ENCODE measurements around the gene HINFP.

DNA sequence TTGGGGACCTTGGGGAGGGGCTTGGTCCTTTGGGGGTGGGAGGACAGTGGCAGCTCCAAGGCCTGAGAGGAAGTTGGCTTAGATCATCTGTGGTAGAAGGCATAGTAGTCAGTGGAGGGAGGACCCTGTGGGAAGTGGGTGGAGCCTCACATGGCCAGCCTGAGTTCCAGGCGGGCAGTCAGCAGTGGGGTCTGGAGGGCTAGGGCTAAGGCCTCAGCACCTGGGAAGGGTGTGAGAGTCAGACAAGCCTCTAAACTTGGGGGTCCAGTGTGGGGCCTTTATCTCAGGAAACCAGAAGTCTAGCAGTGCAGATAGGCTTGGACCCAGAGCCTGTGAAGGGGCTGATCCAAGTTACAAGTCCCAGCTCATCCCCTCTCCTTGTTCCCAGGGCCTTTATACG lies 51.1 kb downstream of the HINFP start:
- TF ChIP-seq POLR2A (IDR thresholded peaks at IDR 0.05) = no peak
- TF ChIP-seq, protein P1, sequence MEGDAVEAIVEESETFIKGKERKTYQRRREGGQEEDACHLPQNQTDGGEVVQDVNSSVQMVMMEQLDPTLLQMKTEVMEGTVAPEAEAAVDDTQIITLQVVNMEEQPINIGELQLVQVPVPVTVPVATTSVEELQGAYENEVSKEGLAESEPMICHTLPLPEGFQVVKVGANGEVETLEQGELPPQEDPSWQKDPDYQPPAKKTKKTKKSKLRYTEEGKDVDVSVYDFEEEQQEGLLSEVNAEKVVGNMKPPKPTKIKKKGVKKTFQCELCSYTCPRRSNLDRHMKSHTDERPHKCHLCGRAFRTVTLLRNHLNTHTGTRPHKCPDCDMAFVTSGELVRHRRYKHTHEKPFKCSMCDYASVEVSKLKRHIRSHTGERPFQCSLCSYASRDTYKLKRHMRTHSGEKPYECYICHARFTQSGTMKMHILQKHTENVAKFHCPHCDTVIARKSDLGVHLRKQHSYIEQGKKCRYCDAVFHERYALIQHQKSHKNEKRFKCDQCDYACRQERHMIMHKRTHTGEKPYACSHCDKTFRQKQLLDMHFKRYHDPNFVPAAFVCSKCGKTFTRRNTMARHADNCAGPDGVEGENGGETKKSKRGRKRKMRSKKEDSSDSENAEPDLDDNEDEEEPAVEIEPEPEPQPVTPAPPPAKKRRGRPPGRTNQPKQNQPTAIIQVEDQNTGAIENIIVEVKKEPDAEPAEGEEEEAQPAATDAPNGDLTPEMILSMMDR (IDR thresholded peaks at IDR 0.05) = no peak

Data from transverse colon (tissue), 3 donors.